ENCODE measurements around the gene PRR5.

DNA sequence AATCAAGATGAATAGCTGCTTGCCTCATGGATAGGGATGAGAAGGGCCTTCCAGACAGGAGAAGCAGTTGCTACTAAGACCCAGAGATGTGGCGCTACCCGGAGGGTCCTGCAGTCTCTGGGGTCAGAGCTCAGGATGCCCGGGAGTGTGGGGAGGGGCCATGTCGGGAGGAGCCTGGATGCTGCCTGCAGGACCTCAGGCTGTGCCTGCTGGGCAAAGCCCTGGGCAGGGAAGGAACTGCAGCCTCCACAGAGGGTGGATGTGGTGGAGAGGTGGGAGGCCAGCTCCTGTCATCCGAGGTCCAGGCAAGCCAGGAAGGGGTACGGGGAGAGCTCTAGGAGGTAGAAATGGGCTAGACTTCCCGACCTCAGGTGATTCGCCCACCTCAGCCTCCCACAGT is 11.0 kb downstream of the PRR5 start:
- TF ChIP-seq, protein P1, sequence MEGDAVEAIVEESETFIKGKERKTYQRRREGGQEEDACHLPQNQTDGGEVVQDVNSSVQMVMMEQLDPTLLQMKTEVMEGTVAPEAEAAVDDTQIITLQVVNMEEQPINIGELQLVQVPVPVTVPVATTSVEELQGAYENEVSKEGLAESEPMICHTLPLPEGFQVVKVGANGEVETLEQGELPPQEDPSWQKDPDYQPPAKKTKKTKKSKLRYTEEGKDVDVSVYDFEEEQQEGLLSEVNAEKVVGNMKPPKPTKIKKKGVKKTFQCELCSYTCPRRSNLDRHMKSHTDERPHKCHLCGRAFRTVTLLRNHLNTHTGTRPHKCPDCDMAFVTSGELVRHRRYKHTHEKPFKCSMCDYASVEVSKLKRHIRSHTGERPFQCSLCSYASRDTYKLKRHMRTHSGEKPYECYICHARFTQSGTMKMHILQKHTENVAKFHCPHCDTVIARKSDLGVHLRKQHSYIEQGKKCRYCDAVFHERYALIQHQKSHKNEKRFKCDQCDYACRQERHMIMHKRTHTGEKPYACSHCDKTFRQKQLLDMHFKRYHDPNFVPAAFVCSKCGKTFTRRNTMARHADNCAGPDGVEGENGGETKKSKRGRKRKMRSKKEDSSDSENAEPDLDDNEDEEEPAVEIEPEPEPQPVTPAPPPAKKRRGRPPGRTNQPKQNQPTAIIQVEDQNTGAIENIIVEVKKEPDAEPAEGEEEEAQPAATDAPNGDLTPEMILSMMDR (IDR thresholded peaks at IDR 0.05; ENCODE audit: low read depth, low read length, poor library complexity, severe bottlenecking): no peak
- no peak for TF ChIP-seq EZH2phosphoT487 (IDR thresholded peaks at IDR 0.05; ENCODE audit: borderline replicate concordance, low read length)

All from DOHH2 (cell line).